ENCODE results near the gene UQCC3. TPM values are rescaled to one million over a fixed set of nuclear protein-coding genes. Genes with fewer than 3 reads are reported as not detected.

The UQCC3 gene
- total and polyA plus RNA-seq, 2 of the 13 experiments (the other 11 are each of a cell fraction or from before 2014, with no cell fraction given): 7.7 to 16.0 TPM

GRCh38 chr11:62705880-62706849 is 34.7 kb downstream of the UQCC3 start (continued):
- TF ChIP-seq NONO (IDR thresholded peaks at IDR 0.05): no peak
- peak; percentile 76; the same call in 1 of the 2 replicates for TF ChIP-seq NONO (CRISPR knock-in tag; conservative IDR thresholded peaks at IDR 0.05)
- no peak for TF ChIP-seq CBX2 (IDR thresholded peaks at IDR 0.05; ENCODE audit: low read depth, low read length)
- TF ChIP-seq CBX2 (CRISPR knock-in tag; IDR thresholded peaks at IDR 0.05; ENCODE audit: low read depth): no peak
- TF ChIP-seq ZNF552 (CRISPR knock-in tag; IDR thresholded peaks at IDR 0.05; ENCODE audit: borderline replicate concordance): no peak
- TF ChIP-seq FLYWCH1 (CRISPR knock-in tag; IDR thresholded peaks at IDR 0.05): no peak
- no peak for TF ChIP-seq CHD4 (IDR thresholded peaks at IDR 0.05; ENCODE audit: borderline replicate concordance, low read length)
- TF ChIP-seq DPF2 (CRISPR knock-in tag; IDR thresholded peaks at IDR 0.05; ENCODE audit: borderline replicate concordance, low read depth): no peak
- no peak for TF ChIP-seq TCF12 (IDR thresholded peaks at IDR 0.05)
- no peak for TF ChIP-seq TCF12 (CRISPR knock-in tag; IDR thresholded peaks at IDR 0.05)
- TF ChIP-seq, protein P1, sequence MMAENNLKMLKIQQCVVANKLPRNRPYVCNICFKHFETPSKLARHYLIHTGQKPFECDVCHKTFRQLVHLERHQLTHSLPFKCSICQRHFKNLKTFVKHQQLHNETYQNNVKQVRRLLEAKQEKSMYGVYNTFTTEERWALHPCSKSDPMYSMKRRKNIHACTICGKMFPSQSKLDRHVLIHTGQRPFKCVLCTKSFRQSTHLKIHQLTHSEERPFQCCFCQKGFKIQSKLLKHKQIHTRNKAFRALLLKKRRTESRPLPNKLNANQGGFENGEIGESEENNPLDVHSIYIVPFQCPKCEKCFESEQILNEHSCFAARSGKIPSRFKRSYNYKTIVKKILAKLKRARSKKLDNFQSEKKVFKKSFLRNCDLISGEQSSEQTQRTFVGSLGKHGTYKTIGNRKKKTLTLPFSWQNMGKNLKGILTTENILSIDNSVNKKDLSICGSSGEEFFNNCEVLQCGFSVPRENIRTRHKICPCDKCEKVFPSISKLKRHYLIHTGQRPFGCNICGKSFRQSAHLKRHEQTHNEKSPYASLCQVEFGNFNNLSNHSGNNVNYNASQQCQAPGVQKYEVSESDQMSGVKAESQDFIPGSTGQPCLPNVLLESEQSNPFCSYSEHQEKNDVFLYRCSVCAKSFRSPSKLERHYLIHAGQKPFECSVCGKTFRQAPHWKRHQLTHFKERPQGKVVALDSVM (CRISPR knock-in tag; IDR thresholded peaks at IDR 0.05): no peak
- no peak for TF ChIP-seq HOXA7 (CRISPR knock-in tag; IDR thresholded peaks at IDR 0.05)
- 0 out of 2 replicates have a peak, but pooled peaks have one; percentile 39 for TF ChIP-seq ZNF317 (CRISPR knock-in tag; IDR thresholded peaks at IDR 0.05)
- TF ChIP-seq SMAD9 (CRISPR knock-in tag; IDR thresholded peaks at IDR 0.05): no peak
- no peak for TF ChIP-seq GMEB2 (CRISPR knock-in tag; IDR thresholded peaks at IDR 0.05; ENCODE audit: low read depth)
- TF ChIP-seq SRSF4 (IDR thresholded peaks at IDR 0.05; ENCODE audit: low read depth, low read length, poor library complexity, severe bottlenecking): no peak
- TF ChIP-seq, protein P2, sequence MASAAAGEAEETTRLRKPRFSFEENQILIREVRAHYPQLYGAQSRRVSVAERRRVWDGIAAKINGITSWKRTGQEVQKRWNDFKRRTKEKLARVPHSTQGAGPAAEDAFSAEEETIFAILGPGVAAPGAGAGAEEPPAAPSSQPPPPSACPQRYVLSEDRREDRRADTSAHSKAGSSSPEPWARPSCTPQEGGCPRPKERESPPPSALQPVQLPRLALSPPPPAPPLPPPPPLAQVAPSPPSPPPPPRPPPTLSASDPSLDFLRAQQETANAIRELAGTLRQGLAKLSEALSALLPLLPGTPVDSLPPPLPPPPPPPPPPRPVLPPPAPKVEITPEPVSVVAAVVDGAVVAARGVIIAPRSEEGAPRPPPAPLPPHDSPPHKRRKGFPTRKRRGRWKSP (CRISPR knock-in tag; IDR thresholded peaks at IDR 0.05): no peak
- peak; percentile 26; the same call in 1 of the 2 replicates for TF ChIP-seq CBX5 (CRISPR knock-in tag; IDR thresholded peaks at IDR 0.05; ENCODE audit: borderline replicate concordance)
- no peak for TF ChIP-seq ZNF382 (CRISPR knock-in tag; IDR thresholded peaks at IDR 0.05; ENCODE audit: borderline replicate concordance)
- no peak for TF ChIP-seq ZNF446 (CRISPR knock-in tag; IDR thresholded peaks at IDR 0.05)
- TF ChIP-seq, protein P3, sequence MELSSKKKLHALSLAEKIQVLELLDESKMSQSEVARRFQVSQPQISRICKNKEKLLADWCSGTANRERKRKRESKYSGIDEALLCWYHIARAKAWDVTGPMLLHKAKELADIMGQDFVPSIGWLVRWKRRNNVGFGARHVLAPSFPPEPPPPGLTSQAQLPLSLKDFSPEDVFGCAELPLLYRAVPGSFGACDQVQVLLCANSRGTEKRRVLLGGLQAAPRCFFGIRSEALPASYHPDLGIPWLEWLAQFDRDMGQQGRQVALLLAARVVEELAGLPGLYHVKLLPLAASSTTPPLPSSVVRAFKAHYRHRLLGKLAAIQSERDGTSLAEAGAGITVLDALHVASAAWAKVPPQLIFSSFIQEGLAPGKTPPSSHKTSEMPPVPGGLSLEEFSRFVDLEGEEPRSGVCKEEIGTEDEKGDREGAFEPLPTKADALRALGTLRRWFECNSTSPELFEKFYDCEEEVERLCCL (CRISPR knock-in tag; IDR thresholded peaks at IDR 0.05; ENCODE audit: borderline replicate concordance): no peak; the same call in 1 of the 2 replicates
- TF ChIP-seq ZNF367 (CRISPR knock-in tag; IDR thresholded peaks at IDR 0.05; ENCODE audit: borderline replicate concordance): no peak
